ENCODE results near the gene RRAS.

The RRAS gene

GRCh38 chr19:49654581-49654980 lies 14.6 kb upstream of the RRAS start:
- TF ChIP-seq TCF12 (IDR thresholded peaks at IDR 0.05; ENCODE audit: low read depth) (no peak), USF1 (IDR thresholded peaks at IDR 0.05) (no peak), EGR1 (IDR thresholded peaks at IDR 0.05) (no peak), ZBTB7A (IDR thresholded peaks at IDR 0.05; ENCODE audit: low read depth) (no peak), CREB1 (IDR thresholded peaks at IDR 0.05; ENCODE audit: low read depth) (no peak), CEBPB (IDR thresholded peaks at IDR 0.05) (no peak), TEAD4 (IDR thresholded peaks at IDR 0.05) (no peak), FOXM1 (IDR thresholded peaks at IDR 0.05; ENCODE audit: borderline replicate concordance, low read depth) (no peak), REST (IDR thresholded peaks at IDR 0.05; ENCODE audit: low read depth) (no peak), MAX (IDR thresholded peaks at IDR 0.05) (no peak), EP300 (IDR thresholded peaks at IDR 0.05; ENCODE audit: borderline replicate concordance) (no peak), YY1 (IDR thresholded peaks at IDR 0.05; ENCODE audit: low read depth) (no peak)

- TF ChIP-seq USF1 (IDR thresholded peaks at IDR 0.05) (no peak), EP300 (IDR thresholded peaks at IDR 0.05; ENCODE audit: borderline replicate concordance) (no peak), TEAD4 (IDR thresholded peaks at IDR 0.05) (no peak), TCF12 (IDR thresholded peaks at IDR 0.05; ENCODE audit: low read depth) (no peak), EGR1 (IDR thresholded peaks at IDR 0.05) (no peak), TAF1 (IDR thresholded peaks at IDR 0.05; ENCODE audit: low read depth) (no peak), ZBTB7A (IDR thresholded peaks at IDR 0.05; ENCODE audit: low read depth) (no peak), MAX (IDR thresholded peaks at IDR 0.05) (no peak), REST (IDR thresholded peaks at IDR 0.05; ENCODE audit: low read depth) (no peak), CREB1 (IDR thresholded peaks at IDR 0.05; ENCODE audit: low read depth) (no peak), YY1 (IDR thresholded peaks at IDR 0.05; ENCODE audit: low read depth) (no peak)
These were observed 13.5 kb upstream of the RRAS start for GRCh38 chr19:49653466-49653806.

GRCh38 chr19:49652551-49653465 lies 12.9 kb upstream of the RRAS start:
- TF ChIP-seq ZBTB7A (IDR thresholded peaks at IDR 0.05; ENCODE audit: low read depth) (no peak), TEAD4 (IDR thresholded peaks at IDR 0.05) (no peak), TCF12 (IDR thresholded peaks at IDR 0.05; ENCODE audit: low read depth) (no peak), CREB1 (IDR thresholded peaks at IDR 0.05; ENCODE audit: low read depth) (no peak), TAF1 (IDR thresholded peaks at IDR 0.05; ENCODE audit: low read depth) (no peak), CEBPB (IDR thresholded peaks at IDR 0.05) (no peak), YY1 (IDR thresholded peaks at IDR 0.05; ENCODE audit: low read depth) (no peak), RAD21 (IDR thresholded peaks at IDR 0.05; ENCODE audit: low read depth) (no peak)

- TF ChIP-seq FOXM1 (IDR thresholded peaks at IDR 0.05; ENCODE audit: borderline replicate concordance, low read depth) (no peak), CREB1 (IDR thresholded peaks at IDR 0.05; ENCODE audit: low read depth) (no peak), USF1 (IDR thresholded peaks at IDR 0.05) (no peak), ZBTB7A (IDR thresholded peaks at IDR 0.05; ENCODE audit: low read depth) (no peak), REST (IDR thresholded peaks at IDR 0.05; ENCODE audit: low read depth) (no peak), RAD21 (IDR thresholded peaks at IDR 0.05; ENCODE audit: low read depth) (no peak), MAX (IDR thresholded peaks at IDR 0.05) (no peak), TAF1 (IDR thresholded peaks at IDR 0.05; ENCODE audit: low read depth) (no peak), CEBPB (IDR thresholded peaks at IDR 0.05) (no peak), EP300 (IDR thresholded peaks at IDR 0.05; ENCODE audit: borderline replicate concordance) (no peak), YY1 (IDR thresholded peaks at IDR 0.05; ENCODE audit: low read depth) (no peak), NFIC (IDR thresholded peaks at IDR 0.05) (no peak), TCF12 (IDR thresholded peaks at IDR 0.05; ENCODE audit: low read depth) (no peak), TEAD4 (IDR thresholded peaks at IDR 0.05) (no peak), EGR1 (IDR thresholded peaks at IDR 0.05) (no peak)
These were observed 12.0 kb upstream of the RRAS start for GRCh38 chr19:49651820-49652550.

Measured in Ishikawa (cell line).